ENCODE data around the gene HOXD9. TPM values are rescaled to one million over a fixed set of nuclear protein-coding genes. Genes with fewer than 3 reads are reported as not detected.

Gene HOXD9
- total and polyA plus RNA-seq, 4 experiments from 2014 or later: not detected

DNA sequence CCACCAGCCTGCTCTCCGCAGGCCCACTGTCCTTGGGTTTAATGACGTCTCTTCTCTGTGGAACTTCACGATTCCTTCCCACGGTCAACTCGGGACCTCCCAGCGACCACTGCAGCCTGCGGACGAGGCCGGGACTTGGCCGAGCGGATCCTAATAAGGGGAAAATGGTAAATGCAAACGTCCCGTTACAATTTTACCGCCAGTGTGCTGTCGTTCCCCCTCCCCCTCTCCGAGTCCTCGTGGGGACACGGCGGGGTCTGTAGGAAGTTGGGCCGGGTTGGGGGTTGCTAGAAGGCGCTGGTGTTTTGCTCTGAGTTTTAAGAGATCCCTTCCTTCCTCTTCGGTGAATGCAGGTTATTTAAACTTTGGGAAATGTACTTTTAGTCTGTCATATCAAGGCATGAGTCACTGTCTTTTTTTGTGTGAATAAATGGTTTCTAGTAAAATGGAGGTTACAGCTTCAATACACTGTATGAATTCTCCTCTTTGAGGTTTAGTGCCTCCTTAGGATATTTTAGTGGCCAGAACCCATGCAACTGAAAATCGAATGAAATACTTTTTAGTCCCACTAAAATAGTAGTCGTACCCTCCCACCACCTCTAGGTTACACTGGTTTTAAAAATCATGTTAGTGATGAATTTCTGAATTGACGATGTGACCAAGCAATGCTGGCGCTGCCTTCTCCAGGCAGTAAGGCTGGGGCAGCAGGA is 13.2 kb upstream of the HOXD9 start:
- Histone ChIP-seq H3K9me3 (ENCODE audit: control insufficient read depth in 1 of 2, low read length in 2 of 2) (no peaks in the 10 kb centered on the region), H3K4me1 (ENCODE audit: insufficient read depth, low read length) (peaks cover 10% of the 10 kb centered on the region), H3K27ac (ENCODE audit: low read depth, low read length) (no peak overlapping the region), H3K36me3 (ENCODE audit: insufficient read depth, low read length) (no peaks in the 10 kb centered on the region), H3K27me3 (ENCODE audit: insufficient read depth, low read length) (peaks cover 76% of the 10 kb centered on the region), H3K4me3 (ENCODE audit: low read length in 2 of 2) (no peak overlapping the region)
- Mint-ChIP-seq H3K4me3 (peak overlapping the region in 7 of 8 donors; percentile 2 to 61 (median 55)), H3K27ac (peak overlapping the region in 4 of 7 donors; percentile 23 to 63 (median 50)), H3K4me1 (peaks cover 10 to 42% (median 27%) of the 10 kb centered on the region in 4 donors), H3K9me3 (peaks cover 0 to 31% (median 20%) of the 10 kb centered on the region in 8 donors), H3K27me3 (peaks cover 71 to 78% of the 10 kb centered on the region in 2 donors), H3K36me3 (no peaks in the 10 kb centered on the region)
- POLR2A ChIA-PET (ENCODE audit: partially characterized antibody): interaction anchor here (1.9 kb wide), 1 partner anchor 11 kb away, joined by 4 read pairs; no protein-coding TSS in a partner anchor
- intact Hi-C loops (cut with micrococcal nuclease): no loop called here
- no peak for DNase-seq
- CTCF ChIA-PET (ENCODE audit: partially characterized antibody): interaction anchor here (3.4 kb wide), 1 partner anchor 18 kb away, joined by 12 read pairs; no protein-coding TSS in a partner anchor

DNA sequence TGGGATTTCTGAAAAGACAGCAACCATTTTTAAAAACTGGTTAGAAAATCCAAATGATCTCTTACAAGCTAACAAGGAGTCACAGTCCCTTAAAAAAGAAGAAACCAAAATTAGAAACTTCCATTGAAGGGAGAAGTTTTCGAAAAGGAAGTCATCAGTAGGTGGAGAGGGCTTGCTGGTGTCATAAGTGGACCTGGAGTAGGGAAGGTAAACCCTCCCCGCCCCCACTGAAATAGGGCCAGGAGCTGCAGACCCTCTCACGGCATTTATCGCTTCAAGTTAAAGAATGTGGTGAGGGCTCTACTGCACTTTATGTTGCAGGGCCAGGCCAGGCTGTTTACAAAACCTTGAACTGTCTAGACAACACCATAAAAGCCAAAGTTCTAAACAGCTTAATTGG is 12.6 kb upstream of the HOXD9 start:
- H3K36me3 ChIP-seq (ENCODE audit: insufficient read depth, low read length): no peaks in the 10 kb centered on the region
- H3K9me3 Mint-ChIP-seq: peaks cover 0 to 32% (median 20%) of the 10 kb centered on the region in 8 donors
- H3K27me3 Mint-ChIP-seq: peaks cover 67 to 77% of the 10 kb centered on the region in 2 donors
- H3K9me3 ChIP-seq (ENCODE audit: control insufficient read depth in 1 of 2, low read length in 2 of 2): no peaks in the 10 kb centered on the region
- peaks cover 73% of the 10 kb centered on the region for H3K27me3 ChIP-seq (ENCODE audit: insufficient read depth, low read length)
- no peak overlapping the region for H3K27ac ChIP-seq (ENCODE audit: low read depth, low read length)
- peaks cover 10 to 38% (median 24%) of the 10 kb centered on the region in 4 donors for H3K4me1 Mint-ChIP-seq
- ChIA-PET CTCF (ENCODE audit: partially characterized antibody) (interaction anchor here (1.3 to 3.4 kb wide), 4 partner anchors 12 to 17 kb away, joined by 3 to 12 read pairs (median 4); no protein-coding TSS in a partner anchor), POLR2A (ENCODE audit: partially characterized antibody) (interaction anchor here (0.5 to 1.9 kb wide), 3 partner anchors 11 to 943 kb away, joined by 3 to 4 read pairs (median 3); no protein-coding TSS in a partner anchor)
- intact Hi-C loops (cut with micrococcal nuclease): loop anchor here (5.0 kb wide), 1 partner anchor 33 kb away; no protein-coding TSS in a partner anchor
- no peak for DNase-seq
- no peak overlapping the region for H3K4me3 ChIP-seq (ENCODE audit: low read length in 2 of 2)
- H3K4me1 ChIP-seq (ENCODE audit: insufficient read depth, low read length): peaks cover 10% of the 10 kb centered on the region
- H3K4me3 Mint-ChIP-seq: peak overlapping the region in 2 of 8 donors; percentile 4 to 55
- peak overlapping the region in 1 of 7 donors; percentile 63 for H3K27ac Mint-ChIP-seq
- H3K36me3 Mint-ChIP-seq: no peaks in the 10 kb centered on the region

DNA sequence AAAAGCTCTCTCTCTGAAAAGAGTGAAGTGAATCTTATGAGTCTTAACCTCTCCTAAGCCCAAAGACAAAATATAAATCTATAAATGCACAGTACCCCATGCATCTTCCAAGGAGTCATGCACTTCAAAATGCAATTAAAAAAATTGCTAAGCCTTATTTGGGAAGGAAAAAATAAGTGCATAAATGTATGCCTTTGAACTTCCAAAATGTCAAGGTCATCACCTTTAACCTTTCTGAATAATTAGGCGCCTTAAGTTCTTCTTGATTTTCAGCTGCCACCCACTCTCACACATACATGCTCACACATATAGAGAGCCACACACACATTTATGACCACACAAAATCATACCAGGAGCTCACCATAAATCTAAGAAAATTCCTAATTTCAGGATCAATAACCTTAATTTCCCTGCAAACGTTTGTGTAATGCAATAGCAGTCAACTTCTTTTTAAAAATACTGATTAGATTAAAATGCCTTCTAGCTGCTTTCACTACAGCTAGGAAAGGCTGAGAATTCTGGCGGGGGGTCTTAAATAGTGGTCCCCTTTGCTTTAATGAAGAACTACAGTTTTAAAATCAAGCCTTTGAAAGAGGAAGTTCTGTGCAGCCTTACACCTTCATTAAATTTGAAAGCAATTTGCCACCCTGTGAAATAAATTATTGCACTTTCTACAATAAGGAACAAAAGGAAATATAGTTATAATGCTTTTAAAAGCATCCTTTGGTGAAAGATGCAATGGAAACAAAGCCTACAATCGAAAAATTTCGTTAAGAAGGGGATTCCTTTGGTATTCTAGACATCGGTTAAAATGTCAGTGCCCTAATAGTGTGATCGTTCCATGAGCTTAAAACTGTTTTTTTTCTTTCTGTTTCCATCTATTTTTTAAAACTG is 11.9 kb upstream of the HOXD9 start:
- intact Hi-C loops (cut with micrococcal nuclease): loop anchor here (5.0 kb wide), 1 partner anchor 33 kb away; no protein-coding TSS in a partner anchor
- Histone ChIP-seq H3K9me3 (ENCODE audit: control insufficient read depth in 1 of 2, low read length in 2 of 2) (no peaks in the 10 kb centered on the region), H3K4me1 (ENCODE audit: insufficient read depth, low read length) (peaks cover 10% of the 10 kb centered on the region), H3K27me3 (ENCODE audit: insufficient read depth, low read length) (peaks cover 68% of the 10 kb centered on the region), H3K4me3 (ENCODE audit: low read length in 2 of 2) (no peak overlapping the region), H3K27ac (ENCODE audit: low read depth, low read length) (no peak overlapping the region), H3K36me3 (ENCODE audit: insufficient read depth, low read length) (no peaks in the 10 kb centered on the region)
- POLR2A ChIA-PET (ENCODE audit: partially characterized antibody): interaction anchor here (0.5 to 1.9 kb wide), 3 partner anchors 10 to 943 kb away, joined by 3 to 4 read pairs (median 3); no protein-coding TSS in a partner anchor
- Mint-ChIP-seq H3K4me3 (peak overlapping the region in 3 of 8 donors; percentile 17 to 29 (median 26)), H3K27me3 (peaks cover 64 to 73% of the 10 kb centered on the region in 2 donors), H3K36me3 (no peaks in the 10 kb centered on the region), H3K4me1 (peaks cover 10 to 30% (median 21%) of the 10 kb centered on the region in 4 donors), H3K9me3 (peaks cover 0 to 32% (median 20%) of the 10 kb centered on the region in 8 donors), H3K27ac (peak overlapping the region in 4 of 7 donors; percentile 57 to 81 (median 70))
- no peak for DNase-seq
- CTCF ChIA-PET (ENCODE audit: partially characterized antibody): interaction anchor here (1.2 to 3.4 kb wide), 6 partner anchors 9 to 526 kb away, joined by 3 to 12 read pairs (median 4); no protein-coding TSS in a partner anchor

DNA sequence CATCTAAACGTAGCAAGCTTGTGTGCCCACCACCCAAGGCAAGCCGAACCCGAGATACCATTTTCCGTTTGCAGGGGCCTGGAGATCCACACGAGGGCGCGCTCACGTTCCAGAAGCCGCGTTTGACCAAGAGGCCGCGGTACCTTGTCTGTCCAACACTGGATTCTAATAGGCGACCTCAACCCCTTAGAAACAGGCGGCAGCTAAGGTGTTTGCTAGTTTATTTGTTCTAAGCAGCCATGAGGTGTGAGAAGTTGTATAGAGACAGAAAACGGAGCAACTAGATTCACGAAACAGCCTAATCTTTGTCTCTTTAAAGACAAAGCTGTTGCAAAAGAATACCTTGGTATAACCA is 11.2 kb upstream of the HOXD9 start:
- peak overlapping the region in 4 of 8 donors; percentile 17 to 32 (median 27) for H3K4me3 Mint-ChIP-seq
- Histone ChIP-seq H3K4me3 (ENCODE audit: low read length in 2 of 2) (no peak overlapping the region), H3K27me3 (ENCODE audit: insufficient read depth, low read length) (peaks cover 65% of the 10 kb centered on the region), H3K27ac (ENCODE audit: low read depth, low read length) (no peak overlapping the region), H3K9me3 (ENCODE audit: control insufficient read depth in 1 of 2, low read length in 2 of 2) (no peaks in the 10 kb centered on the region), H3K4me1 (ENCODE audit: insufficient read depth, low read length) (peaks cover 9% of the 10 kb centered on the region), H3K36me3 (ENCODE audit: insufficient read depth, low read length) (no peaks in the 10 kb centered on the region)
- DNase-seq: no peak
- H3K36me3 Mint-ChIP-seq: no peaks in the 10 kb centered on the region
- CTCF ChIA-PET (ENCODE audit: partially characterized antibody): interaction anchor here (1.2 to 3.4 kb wide), 5 partner anchors 9 to 526 kb away, joined by 3 to 12 read pairs (median 4); no protein-coding TSS in a partner anchor
- intact Hi-C loops (cut with micrococcal nuclease): loop anchor here (5.0 kb wide), 1 partner anchor 34 kb away; no protein-coding TSS in a partner anchor
- peaks cover 62 to 68% of the 10 kb centered on the region in 2 donors for H3K27me3 Mint-ChIP-seq
- peaks cover 8 to 24% (median 15%) of the 10 kb centered on the region in 4 donors for H3K4me1 Mint-ChIP-seq
- POLR2A ChIA-PET (ENCODE audit: partially characterized antibody): interaction anchor here (1.9 kb wide), 1 partner anchor 9 kb away, joined by 4 read pairs; no protein-coding TSS in a partner anchor
- H3K27ac Mint-ChIP-seq: peak overlapping the region in 4 of 7 donors; percentile 57 to 81 (median 70)
- peaks cover 0 to 32% (median 20%) of the 10 kb centered on the region in 8 donors for H3K9me3 Mint-ChIP-seq

DNA sequence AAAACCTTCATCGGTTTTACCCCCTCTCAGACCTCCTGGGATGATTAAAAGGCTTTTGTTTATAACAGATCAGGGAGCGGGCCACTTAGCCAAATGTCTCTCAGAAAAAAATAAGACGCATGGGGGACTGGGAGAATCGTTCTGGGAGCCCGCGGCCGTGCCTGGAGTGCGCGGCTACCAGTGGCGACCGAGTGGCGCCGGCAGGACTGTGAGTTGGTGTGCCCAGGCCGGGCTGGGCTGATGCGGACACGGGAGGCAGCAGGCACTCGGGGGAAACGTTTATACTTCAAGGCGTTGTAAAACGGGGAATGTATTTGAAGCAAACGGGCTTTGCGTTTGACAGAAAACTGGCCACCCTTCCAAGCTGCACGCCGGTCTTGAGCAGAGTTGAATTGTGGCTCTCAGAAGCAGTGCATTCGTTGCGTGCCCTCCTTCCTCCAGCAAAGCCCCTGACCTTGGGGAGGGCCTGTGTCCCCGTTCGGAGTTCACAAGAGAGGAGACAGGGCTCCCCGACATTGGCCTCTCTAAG is 10.6 kb upstream of the HOXD9 start:
- no peak overlapping the region for H3K27ac ChIP-seq (ENCODE audit: low read depth, low read length)
- intact Hi-C loops (cut with micrococcal nuclease): loop anchor here (5.0 kb wide), 1 partner anchor 35 kb away; no protein-coding TSS in a partner anchor
- H3K4me1 Mint-ChIP-seq: peaks cover 6 to 22% (median 14%) of the 10 kb centered on the region in 4 donors
- H3K4me3 Mint-ChIP-seq: no peak overlapping the region
- POLR2A ChIA-PET (ENCODE audit: partially characterized antibody): no interaction called here
- H3K4me1 ChIP-seq (ENCODE audit: insufficient read depth, low read length): peaks cover 6% of the 10 kb centered on the region
- H3K9me3 Mint-ChIP-seq: peaks cover 0 to 36% (median 23%) of the 10 kb centered on the region in 8 donors
- no peaks in the 10 kb centered on the region for H3K36me3 ChIP-seq (ENCODE audit: insufficient read depth, low read length)
- H3K36me3 Mint-ChIP-seq: no peaks in the 10 kb centered on the region
- peak overlapping the region in 4 of 7 donors; percentile 48 to 81 (median 70) for H3K27ac Mint-ChIP-seq
- CTCF ChIA-PET (ENCODE audit: partially characterized antibody): interaction anchor here (1.2 to 3.4 kb wide), 2 partner anchors 15 to 525 kb away, joined by 4 to 12 read pairs; no protein-coding TSS in a partner anchor
- no peaks in the 10 kb centered on the region for H3K9me3 ChIP-seq (ENCODE audit: control insufficient read depth in 1 of 2, low read length in 2 of 2)
- peaks cover 66 to 72% of the 10 kb centered on the region in 2 donors for H3K27me3 Mint-ChIP-seq
- peaks cover 67% of the 10 kb centered on the region for H3K27me3 ChIP-seq (ENCODE audit: insufficient read depth, low read length)
- H3K4me3 ChIP-seq (ENCODE audit: low read length in 2 of 2): no peak overlapping the region
- no peak for DNase-seq
